Left lung (tissue), 10 donors: ENCODE measurements around the gene MRLN. TPM values are rescaled to one million over a fixed set of nuclear protein-coding genes. Genes with fewer than 3 reads are reported as not detected.

Experiments
- ATAC-seq: fragments of 200-7000 bp; cut with Tn5 transposase; one replicate; pipeline ENCODE4 v1.9.1; 2020; ENCODE audit warnings: moderate library complexity
- DNase-seq, 4 donors: peaks; one replicate each; pipeline ENCODE4 v3.0.0-alpha.2; 2013 to 2020
- H3K27ac ChIP-seq, 2 donors: fragments of 200-600 bp; sonication (generic) in 1 of 2; one replicate each; pipeline versions ENCODE4 v1.5.0 to v1.8.0; 2020 to 2021
- H3K27me3 ChIP-seq, 2 donors: fragments of 200-600 bp; sonication (generic) in 1 of 2; one replicate each; pipeline versions ENCODE4 v1.5.0 to v1.8.0; 2020 to 2021
- H3K36me3 ChIP-seq, 2 donors: fragments of 200-600 bp; sonication (generic) in 1 of 2; one replicate each; pipeline versions ENCODE4 v1.5.0 to v1.8.0; 2020 to 2021
- H3K4me1 ChIP-seq, 2 donors: fragments of 200-600 bp; one replicate each; pipeline ENCODE4 v1.8.0; 2021
- H3K4me3 ChIP-seq, 2 donors: fragments of 200-600 bp; sonication (generic) in 1 of 2; one replicate each; pipeline versions ENCODE4 v1.5.0 to v1.8.0; 2020 to 2021; ENCODE audit warnings: mild to moderate bottlenecking in 1 of 2
- H3K9me3 ChIP-seq, 2 donors: fragments of 200-600 bp; sonication (generic) in 1 of 2; one replicate each; pipeline versions ENCODE4 v1.5.0 to v1.8.0; 2020 to 2021
- CTCF ChIP-seq, 2 donors: fragments of 200-600 bp; sonication (generic) in 1 of 2; IDR thresholded peaks; one replicate each; pipeline versions ENCODE4 v1.5.0 to v1.8.0; 2021; ENCODE audit warnings: antibody characterized with exemption in 2 of 2
- intact Hi-C, 2 donors: fragments of 100-400 bp; cut with DNase I; formaldehyde crosslinking; loops; one replicate each; pipeline versions ENCODE4 v1.11.2 to v1.14.2; 2022
- polyA plus RNA-seq, 6 donors: library from polyadenylated mRNA; unstranded; fragments of 120-200 nt; gene quantifications; one replicate each; pipeline ENCODE4 v1.2.1, GENCODE V29; 2013; ENCODE audit not compliant: insufficient read length in 6 of 6
- total RNA-seq, 2 donors: library from RNA; stranded (reverse); fragmentation: NEBNext Ultra II Directional; extraction: Animal tissue kit (Norgen Biotek cat#: 25700); gene quantifications; one replicate each; pipeline ENCODE4 v1.2.1, GENCODE V29; 2021
- donor health status: DM: no; HTN: yes; CAD: no.
- donor health status: DM: no; HTN: no; CAD: no.

Gene MRLN
- total and polyA plus RNA-seq, 8 donors, result 0.41 to 0.79 (median 0.59) TPM; not detected in 2

GRCh38 chr10:59704630-59705029 is 48.6 kb downstream of the MRLN start:
- DNase-seq (no peak), ATAC-seq (no peak)
- H3K27ac ChIP-seq, result no peak overlapping the region
- H3K4me1 ChIP-seq, result peaks cover 4 to 10% of the 10 kb centered on the region in 2 donors
- intact Hi-C loops, result no loop called here
- peaks cover 4 to 31% of the 10 kb centered on the region in 2 donors for H3K27me3 ChIP-seq
- no peak overlapping the region for H3K4me3 ChIP-seq
- no peaks in the 10 kb centered on the region for H3K36me3 ChIP-seq
- H3K9me3 ChIP-seq, result no peaks in the 10 kb centered on the region
- no peak for TF ChIP-seq CTCF (IDR thresholded peaks at IDR 0.05)

GRCh38 chr10:59702347-59702746 is 50.9 kb downstream of the MRLN start:
- Histone ChIP-seq H3K9me3 (no peaks in the 10 kb centered on the region), H3K27ac (no peak overlapping the region), H3K36me3 (no peaks in the 10 kb centered on the region), H3K4me1 (no peaks in the 10 kb centered on the region), H3K4me3 (no peak overlapping the region), H3K27me3 (peaks cover 0 to 9% of the 10 kb centered on the region in 2 donors)
- no peak for DNase-seq
- peak; percentile 41 for ATAC-seq
- intact Hi-C loops, result no loop called here
- TF ChIP-seq CTCF (IDR thresholded peaks at IDR 0.05), result no peak

DNA sequence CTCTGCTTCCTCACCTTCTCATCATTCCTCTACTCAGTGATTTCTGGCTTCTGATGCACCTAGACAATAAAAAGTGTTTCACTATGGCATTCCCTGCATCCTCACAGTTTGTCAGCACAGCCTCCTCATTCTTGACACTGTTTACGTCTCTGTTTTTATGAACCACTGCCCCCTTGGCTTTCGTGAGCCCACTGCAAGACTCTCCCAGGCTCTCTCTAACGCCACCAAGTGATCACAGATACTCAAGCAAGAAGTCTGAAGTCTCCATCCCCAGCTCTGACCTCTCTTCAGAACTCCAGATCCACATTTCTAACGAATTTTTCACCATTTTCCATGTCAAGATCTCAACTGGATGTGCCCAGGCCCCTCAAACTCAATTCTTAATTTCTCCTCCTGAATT is 52.5 kb downstream of the MRLN start:
- no peaks in the 10 kb centered on the region for H3K4me1 ChIP-seq
- no peak overlapping the region for H3K27ac ChIP-seq
- intact Hi-C loops, result no loop called here
- ATAC-seq (no peak), DNase-seq (no peak)
- TF ChIP-seq CTCF (IDR thresholded peaks at IDR 0.05), result no peak
- no peaks in the 10 kb centered on the region for H3K9me3 ChIP-seq
- no peaks in the 10 kb centered on the region for H3K27me3 ChIP-seq
- H3K4me3 ChIP-seq, result no peak overlapping the region
- no peaks in the 10 kb centered on the region for H3K36me3 ChIP-seq

DNA sequence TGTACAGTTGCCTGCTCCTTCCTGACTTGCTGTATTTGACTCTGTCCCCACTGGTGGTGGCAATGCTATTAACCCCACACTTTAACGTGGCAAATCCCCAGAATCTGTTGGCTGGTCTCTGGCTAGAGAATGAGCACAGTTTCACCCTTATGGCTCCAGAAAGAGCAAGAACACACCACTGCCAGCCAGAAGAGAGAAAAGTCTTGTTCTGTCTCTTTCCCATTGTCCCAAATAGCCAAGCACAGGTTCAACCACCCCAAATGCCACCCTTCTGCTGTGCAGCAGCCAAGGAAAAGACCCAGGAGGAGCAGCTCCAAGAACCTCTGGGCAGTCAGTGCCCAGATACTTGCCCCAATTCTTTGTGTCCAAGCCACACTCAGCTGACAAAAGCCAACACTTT is 54.9 kb downstream of the MRLN start:
- Histone ChIP-seq H3K27me3 (no peaks in the 10 kb centered on the region), H3K36me3 (no peaks in the 10 kb centered on the region), H3K27ac (no peak overlapping the region), H3K4me1 (no peaks in the 10 kb centered on the region), H3K9me3 (no peaks in the 10 kb centered on the region), H3K4me3 (no peak overlapping the region)
- DNase-seq (no peak), ATAC-seq (no peak)
- intact Hi-C loops, result no loop called here
- TF ChIP-seq CTCF (IDR thresholded peaks at IDR 0.05), result no peak

DNA sequence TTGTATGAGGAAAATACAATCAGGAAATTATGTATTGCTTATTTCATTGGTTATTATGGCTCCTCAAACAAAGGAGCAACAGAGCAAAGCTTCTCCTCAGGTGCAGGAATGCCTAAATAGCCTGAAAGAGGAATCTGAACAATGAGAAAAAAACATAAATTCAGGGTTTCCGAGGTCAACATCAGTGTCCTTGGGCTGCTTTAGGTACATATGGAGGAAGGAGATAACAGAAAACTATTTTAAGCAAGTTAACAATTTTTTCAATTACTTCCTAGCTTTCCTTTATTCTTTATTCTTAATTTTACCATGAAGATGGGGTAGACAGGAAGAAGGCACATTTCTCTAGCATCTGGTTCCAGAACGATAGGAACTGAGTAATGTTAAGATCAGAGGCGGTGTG is 57.6 kb downstream of the MRLN start:
- Histone ChIP-seq H3K36me3 (no peaks in the 10 kb centered on the region), H3K27me3 (no peaks in the 10 kb centered on the region), H3K27ac (no peak overlapping the region), H3K9me3 (no peaks in the 10 kb centered on the region), H3K4me3 (no peak overlapping the region), H3K4me1 (no peaks in the 10 kb centered on the region)
- intact Hi-C loops, result no loop called here
- DNase-seq (no peak), ATAC-seq (no peak)
- no peak for TF ChIP-seq CTCF (IDR thresholded peaks at IDR 0.05)
